GOT3 (cell line): ENCODE results near the gene DAPK1.

Experiments used
- DNase-seq: peaks from one replicate; lab custom pipeline; 2025; ENCODE audit warnings: mixed read lengths; lab: John Stamatoyannopoulos, UW

The DAPK1 gene

DNA sequence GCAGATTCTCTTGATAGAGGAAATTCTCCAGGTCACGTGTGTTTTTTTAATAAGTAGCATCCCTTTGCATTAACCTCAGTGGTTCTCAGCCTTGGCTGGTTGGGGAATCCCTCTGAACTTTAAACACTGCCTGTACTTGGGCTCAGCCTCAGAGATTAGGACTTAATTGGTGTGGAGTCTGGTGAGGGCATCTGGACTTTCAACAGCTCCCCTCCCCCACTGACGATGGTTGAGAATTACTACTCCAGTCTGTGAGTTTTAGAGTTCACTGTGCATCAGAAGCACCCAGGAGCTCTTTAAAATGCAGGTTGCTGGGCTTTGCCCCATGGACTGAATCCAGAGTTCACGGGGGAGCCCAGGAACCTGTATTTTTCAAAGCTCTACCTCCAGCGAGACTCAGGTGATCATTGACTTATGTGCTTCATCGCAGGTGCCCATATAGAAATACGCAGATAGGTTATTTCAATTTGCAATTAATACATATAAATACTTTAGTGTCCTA, 71.4 kb downstream of the DAPK1 start:
- no peak for DNase-seq

DNA sequence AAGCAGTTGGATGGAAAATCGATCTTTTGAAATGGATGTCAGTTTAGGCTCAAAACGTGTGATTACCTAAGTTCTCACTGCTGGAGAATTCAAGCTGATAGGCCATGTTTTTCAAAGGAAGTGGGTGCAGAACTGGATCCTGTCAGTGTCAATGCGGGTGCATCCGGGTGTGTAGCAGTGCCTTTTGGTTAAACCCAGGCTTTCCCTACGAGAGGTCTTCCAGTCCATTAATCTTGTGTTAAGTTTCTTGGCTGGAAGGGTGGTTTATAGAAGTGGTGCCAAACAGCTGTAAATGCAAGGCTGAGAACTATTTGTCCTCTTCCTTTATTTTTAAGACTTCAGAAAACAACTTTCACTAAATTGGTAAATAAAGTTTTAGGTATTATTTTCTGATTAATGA, 71.9 kb downstream of the DAPK1 start:
- no peak for DNase-seq

GRCh38 chr9:87570000-87570908, 72.6 kb downstream of the DAPK1 start:
- DNase-seq: no peak

- DNase-seq: no peak
These were observed 75.1 kb downstream of the DAPK1 start for GRCh38 chr9:87572719-87573118.

DNA sequence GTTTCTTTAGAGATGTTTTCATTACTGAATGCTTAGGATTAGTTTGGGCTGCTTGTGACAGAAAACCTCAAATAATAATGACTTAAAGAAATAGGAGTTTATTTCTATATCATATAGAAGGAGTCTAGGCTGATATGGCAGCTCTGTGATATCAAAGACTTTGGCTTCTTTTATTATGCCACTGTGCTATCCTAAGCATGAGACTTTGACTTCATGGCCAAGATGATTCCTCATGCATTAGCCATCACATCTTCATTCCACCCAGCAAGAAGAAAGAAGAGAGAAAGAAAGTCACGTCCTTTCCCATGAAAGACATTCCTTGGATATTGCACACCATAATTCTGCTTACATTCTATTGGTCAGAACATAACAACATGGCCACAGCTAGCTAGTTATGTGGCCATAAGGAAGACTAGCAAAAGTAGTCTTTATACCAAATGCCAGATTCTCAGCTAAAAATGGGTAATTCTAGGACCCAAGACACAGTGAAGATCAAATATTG, 76.2 kb downstream of the DAPK1 start:
- DNase-seq: no peak

- no peak for DNase-seq
These were observed 80.1 kb downstream of the DAPK1 start for GRCh38 chr9:87577746-87578145.

DNA sequence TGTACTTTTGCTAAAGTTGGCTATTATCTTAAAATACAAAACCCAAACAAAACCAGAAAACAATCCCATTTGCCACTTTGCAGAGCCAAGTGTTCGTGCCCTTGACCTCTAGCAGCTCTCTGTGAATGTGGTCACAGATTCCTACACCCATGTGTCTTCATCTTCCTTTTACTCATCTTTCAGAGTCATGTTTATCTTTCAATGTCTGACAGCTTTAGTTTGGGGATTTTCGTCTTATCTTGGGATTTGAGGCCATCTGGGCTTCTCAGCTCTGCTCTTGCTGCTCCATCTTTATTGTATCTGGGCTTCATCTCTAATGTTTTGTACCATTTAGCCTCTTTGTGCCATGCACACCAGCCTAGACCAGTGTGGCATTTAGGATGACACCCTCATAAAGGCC, 81.0 kb downstream of the DAPK1 start:
- no peak for DNase-seq

GRCh38 chr9:87579781-87580541, 82.3 kb downstream of the DAPK1 start:
- no peak for DNase-seq

GRCh38 chr9:87580941-87581438, 83.3 kb downstream of the DAPK1 start:
- no peak for DNase-seq

GRCh38 chr9:87581513-87581912, 83.8 kb downstream of the DAPK1 start:
- no peak for DNase-seq

DNA sequence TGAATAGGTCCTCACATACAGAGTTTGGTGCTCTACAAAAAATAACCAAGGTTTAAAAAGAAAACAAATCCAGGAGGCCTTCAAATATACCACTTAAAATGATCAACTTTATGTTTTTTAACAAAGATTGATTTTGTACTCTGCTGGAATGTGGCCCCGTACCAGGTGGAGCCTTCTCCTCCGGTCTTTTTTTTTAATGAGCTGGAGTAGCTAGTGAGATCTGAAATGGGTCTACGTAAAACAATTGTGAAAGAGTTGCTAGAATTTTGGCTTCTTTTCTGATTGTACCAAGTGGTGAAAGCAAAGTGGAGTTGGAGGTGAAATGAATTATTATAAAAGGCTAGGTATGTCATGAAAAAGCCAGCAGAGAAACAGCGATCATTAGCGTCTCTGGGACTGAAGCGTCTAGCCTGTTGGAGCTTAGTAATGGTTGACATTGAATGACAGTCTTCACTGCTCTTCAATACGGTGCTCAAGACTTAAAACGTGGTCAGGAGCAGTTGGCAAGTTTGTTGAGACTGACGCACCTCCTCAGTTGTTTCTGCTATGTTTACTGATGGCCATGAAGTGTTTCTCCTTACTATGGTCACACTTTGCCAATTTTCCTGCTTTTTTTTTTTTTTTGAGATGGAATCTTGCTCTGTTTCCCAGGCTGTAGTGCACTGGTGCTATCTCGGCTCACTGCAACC, 84.4 kb downstream of the DAPK1 start:
- DNase-seq: no peak

- DNase-seq: no peak
These were observed 86.7 kb downstream of the DAPK1 start for GRCh38 chr9:87584326-87584725.

DNA sequence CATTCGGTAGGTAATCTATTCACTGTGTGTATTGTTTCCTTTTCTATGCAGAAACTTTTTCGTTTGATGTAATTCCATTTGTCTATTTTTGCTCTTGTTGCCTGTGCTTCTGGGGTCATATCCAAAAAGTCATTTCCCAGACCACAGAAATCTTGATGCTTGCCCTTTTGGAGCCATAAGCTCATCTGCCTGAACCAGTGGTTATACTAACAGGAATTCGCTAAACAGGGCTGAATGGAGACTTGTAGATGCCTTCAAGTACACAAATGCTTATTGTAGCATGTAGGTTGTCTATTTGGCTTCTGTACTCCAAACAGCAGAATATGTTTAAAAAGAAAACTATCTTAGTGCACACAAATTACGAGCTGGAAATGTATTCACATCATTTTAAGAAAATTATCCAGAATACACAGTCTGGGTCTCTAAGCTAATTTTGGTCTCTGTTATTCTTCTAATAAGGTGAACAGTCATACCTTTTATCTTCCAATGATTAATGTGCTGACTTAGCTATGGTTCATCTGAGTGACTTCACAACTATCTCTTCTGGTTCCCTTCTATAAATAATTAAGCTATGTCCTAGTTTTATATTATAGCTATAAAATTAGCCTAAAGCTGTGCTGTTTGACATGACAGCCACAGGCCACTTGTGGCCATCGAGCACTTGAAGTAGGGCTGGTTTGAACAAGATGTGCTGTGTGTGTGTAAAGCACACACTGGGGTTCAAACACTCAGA, 87.6 kb downstream of the DAPK1 start:
- DNase-seq: no peak

DNA sequence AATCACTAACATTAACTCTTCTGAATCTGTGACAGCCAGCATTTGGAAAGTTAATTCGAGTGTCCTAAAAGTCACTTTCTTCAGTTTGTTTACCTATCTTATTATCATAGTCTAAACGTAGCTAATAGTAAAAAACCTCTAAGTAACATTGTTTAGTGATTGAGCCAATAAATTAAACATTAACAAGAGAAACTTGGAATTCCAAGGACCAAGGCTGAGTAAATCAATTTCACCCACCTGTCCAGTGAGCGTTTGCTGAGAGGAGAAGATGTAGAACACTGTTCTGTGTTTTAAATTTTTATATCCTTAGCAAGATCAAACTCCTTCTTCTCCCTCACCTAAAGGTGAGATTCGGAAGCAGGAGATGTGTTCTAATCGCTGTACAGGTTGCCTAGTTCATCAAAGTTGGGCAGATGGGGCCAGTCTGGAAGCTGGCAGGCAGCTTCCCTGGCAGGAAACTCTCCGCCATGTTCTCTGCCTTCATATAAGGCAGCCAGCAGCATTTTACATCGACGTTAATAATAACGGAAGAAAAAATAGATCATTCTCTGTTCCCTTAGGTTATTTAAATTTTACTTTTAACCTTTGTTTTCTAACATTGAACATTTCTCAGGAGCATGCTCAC, 89.2 kb downstream of the DAPK1 start:
- no peak for DNase-seq

- DNase-seq: no peak
These were observed 89.7 kb downstream of the DAPK1 start for GRCh38 chr9:87587356-87587745.

- no peak for DNase-seq
These were observed 90.2 kb downstream of the DAPK1 start for GRCh38 chr9:87587864-87588263.

- DNase-seq: no peak
These were observed 90.7 kb downstream of the DAPK1 start for GRCh38 chr9:87588339-87588738.

GRCh38 chr9:87590996-87591395, 93.3 kb downstream of the DAPK1 start:
- DNase-seq: no peak

- peak; percentile 3 for DNase-seq
These were observed 95.1 kb downstream of the DAPK1 start for GRCh38 chr9:87592554-87593358.
